SU-DHL-6 (cell line): ENCODE data around the gene ASL.

Experiments used
- H2AFZ ChIP-seq: fragments of 200-600 bp; sonication (generic); 2 replicates; pipeline ENCODE4 v1.6.1; 2014; ENCODE audit warnings: low read depth, mild to moderate bottlenecking, moderate library complexity, mixed read lengths, antibody characterized with exemption, low read length; ENCODE audit not compliant: severe bottlenecking
- H3F3A ChIP-seq: fragments of 200-600 bp; shearing (Covaris generic); 2 replicates; pipeline ENCODE4 v1.6.0; 2016; ENCODE audit warnings: antibody characterized with exemption, mild to moderate bottlenecking; ENCODE audit not compliant: insufficient read depth
- H3K27ac ChIP-seq: fragments of 200-600 bp; sonication (generic); 2 replicates; pipeline ENCODE4 v1.5.1; 2016; ENCODE audit warnings: low read depth, mild to moderate bottlenecking, low read length, moderate library complexity, mixed read lengths
- H3K27me3 ChIP-seq: fragments of 200-600 bp; sonication (generic), shearing (Covaris generic); 2 replicates; pipeline ENCODE4 v1.6.0; 2014; ENCODE audit warnings: mild to moderate bottlenecking, low read length
- H3K36me3 ChIP-seq: fragments of 200-600 bp; sonication (generic); 2 replicates; pipeline ENCODE4 v1.6.1; 2014; ENCODE audit warnings: mild to moderate bottlenecking, low read length, mixed read lengths
- H3K4me2 ChIP-seq: fragments of 300-600, 200-600 bp; shearing (Covaris generic), sonication (generic); 2 replicates; pipeline ENCODE4 v1.6.0; 2014; ENCODE audit warnings: low read length, low read depth, mild to moderate bottlenecking; ENCODE audit not compliant: poor library complexity, severe bottlenecking
- H3K4me3 ChIP-seq: fragments of 200-600 bp; sonication (generic); 2 replicates; pipeline ENCODE4 v1.5.1; 2014; ENCODE audit warnings: antibody characterized with exemption, low read length, mild to moderate bottlenecking, mixed read lengths; ENCODE audit not compliant: insufficient read depth, poor library complexity, severe bottlenecking
- H3K79me2 ChIP-seq: fragments of 200-600 bp; sonication (generic); 2 replicates; pipeline ENCODE4 v1.6.1; 2014; ENCODE audit warnings: mild to moderate bottlenecking, low read length, moderate library complexity; ENCODE audit not compliant: insufficient read depth
- H3K9ac ChIP-seq: fragments of 200-600 bp; sonication (generic); 2 replicates; pipeline ENCODE4 v1.7.0; 2014; ENCODE audit warnings: mild to moderate bottlenecking, low read length
- H3K9me2 ChIP-seq: fragments of 200-600 bp; sonication (generic); replicated peaks from 2 replicates; pipeline ENCODE4 v1.6.1; 2014; ENCODE audit warnings: low read length; ENCODE audit not compliant: insufficient read depth
- H3K9me3 ChIP-seq: fragments of 200-600 bp; sonication (generic); 2 replicates; pipeline ENCODE4 v1.6.1; 2014; ENCODE audit warnings: low read length, mixed read lengths; ENCODE audit not compliant: insufficient read depth
- H4K20me1 ChIP-seq: fragments of 200-600 bp; sonication (generic); 2 replicates; pipeline ENCODE4 v1.6.1; 2014; ENCODE audit warnings: low read depth, mild to moderate bottlenecking, antibody characterized with exemption, low read length, moderate library complexity, mixed read lengths
- EZH2phosphoT487 ChIP-seq: fragments of 200-600 bp; sonication (generic), shearing (Covaris generic); conservative IDR thresholded peaks from 2 replicates; pipeline ENCODE4 v1.6.1; 2018; ENCODE audit warnings: mild to moderate bottlenecking, antibody characterized with exemption, low read length, moderate library complexity, mixed read lengths
- TF ChIP-seq, protein P1 (sequence below): fragments of 200-600 bp; sonication (generic); IDR thresholded peaks from one replicate; pipeline ENCODE4 v1.5.1; 2017; ENCODE audit warnings: antibody characterized with exemption, mild to moderate bottlenecking, low read length, moderate library complexity; ENCODE audit not compliant: insufficient read depth, poor library complexity, severe bottlenecking

Gene ASL

GRCh38 chr7:66140924-66141323, 65.3 kb downstream of the ASL start:
- TF ChIP-seq, protein P1, sequence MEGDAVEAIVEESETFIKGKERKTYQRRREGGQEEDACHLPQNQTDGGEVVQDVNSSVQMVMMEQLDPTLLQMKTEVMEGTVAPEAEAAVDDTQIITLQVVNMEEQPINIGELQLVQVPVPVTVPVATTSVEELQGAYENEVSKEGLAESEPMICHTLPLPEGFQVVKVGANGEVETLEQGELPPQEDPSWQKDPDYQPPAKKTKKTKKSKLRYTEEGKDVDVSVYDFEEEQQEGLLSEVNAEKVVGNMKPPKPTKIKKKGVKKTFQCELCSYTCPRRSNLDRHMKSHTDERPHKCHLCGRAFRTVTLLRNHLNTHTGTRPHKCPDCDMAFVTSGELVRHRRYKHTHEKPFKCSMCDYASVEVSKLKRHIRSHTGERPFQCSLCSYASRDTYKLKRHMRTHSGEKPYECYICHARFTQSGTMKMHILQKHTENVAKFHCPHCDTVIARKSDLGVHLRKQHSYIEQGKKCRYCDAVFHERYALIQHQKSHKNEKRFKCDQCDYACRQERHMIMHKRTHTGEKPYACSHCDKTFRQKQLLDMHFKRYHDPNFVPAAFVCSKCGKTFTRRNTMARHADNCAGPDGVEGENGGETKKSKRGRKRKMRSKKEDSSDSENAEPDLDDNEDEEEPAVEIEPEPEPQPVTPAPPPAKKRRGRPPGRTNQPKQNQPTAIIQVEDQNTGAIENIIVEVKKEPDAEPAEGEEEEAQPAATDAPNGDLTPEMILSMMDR: no peak
- no peak for TF ChIP-seq EZH2phosphoT487
- Histone ChIP-seq H2AFZ (no peak overlapping the region), H4K20me1 (peaks cover 12% of the 10 kb centered on the region; the same call in 1 of the 2 replicates), H3K9ac (no peak overlapping the region), H3K79me2 (peaks cover 39% of the 10 kb centered on the region), H3K9me2 (no peaks in the 10 kb centered on the region), H3K4me2 (no peak overlapping the region), H3K36me3 (peaks cover 38% of the 10 kb centered on the region; the same call in 1 of the 2 replicates), H3K27ac (no peak overlapping the region), H3K4me3 (no peak overlapping the region), H3K9me3 (no peaks in the 10 kb centered on the region), H3K27me3 (no peaks in the 10 kb centered on the region), H3F3A (no peaks in the 10 kb centered on the region)

DNA sequence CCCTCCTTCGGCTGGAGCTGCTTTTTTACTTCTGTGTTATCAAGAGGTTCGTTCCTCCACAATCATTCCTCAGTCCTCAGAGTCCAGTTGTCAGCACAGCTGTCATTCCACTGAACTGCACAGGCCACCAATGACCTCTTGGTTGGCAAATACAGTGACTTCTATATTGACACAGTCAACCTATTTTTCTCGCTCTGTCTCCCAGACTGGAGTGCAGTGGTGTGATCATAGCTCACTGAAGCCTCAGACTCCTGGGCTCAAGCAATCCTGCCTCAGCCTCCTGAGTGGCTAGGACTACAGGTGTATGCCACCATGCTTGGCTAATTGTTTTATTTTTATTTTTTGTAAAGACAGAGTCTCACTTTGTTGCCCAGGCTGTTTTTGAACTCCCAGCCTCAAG, 66.7 kb downstream of the ASL start:
- no peaks in the 10 kb centered on the region for H3K27me3 ChIP-seq
- H3K4me2 ChIP-seq: no peak overlapping the region
- no peaks in the 10 kb centered on the region for H3K9me2 ChIP-seq
- no peaks in the 10 kb centered on the region for H3F3A ChIP-seq
- H4K20me1 ChIP-seq: peaks cover 9% of the 10 kb centered on the region; the same call in 1 of the 2 replicates
- peaks cover 45% of the 10 kb centered on the region for H3K79me2 ChIP-seq
- no peak overlapping the region for H3K27ac ChIP-seq
- no peak overlapping the region for H3K9ac ChIP-seq
- TF ChIP-seq, protein P1: no peak
- TF ChIP-seq EZH2phosphoT487: no peak
- H3K9me3 ChIP-seq: no peaks in the 10 kb centered on the region
- no peak overlapping the region for H2AFZ ChIP-seq
- peaks cover 43% of the 10 kb centered on the region; the same call in 1 of the 2 replicates for H3K36me3 ChIP-seq
- H3K4me3 ChIP-seq: no peak overlapping the region

DNA sequence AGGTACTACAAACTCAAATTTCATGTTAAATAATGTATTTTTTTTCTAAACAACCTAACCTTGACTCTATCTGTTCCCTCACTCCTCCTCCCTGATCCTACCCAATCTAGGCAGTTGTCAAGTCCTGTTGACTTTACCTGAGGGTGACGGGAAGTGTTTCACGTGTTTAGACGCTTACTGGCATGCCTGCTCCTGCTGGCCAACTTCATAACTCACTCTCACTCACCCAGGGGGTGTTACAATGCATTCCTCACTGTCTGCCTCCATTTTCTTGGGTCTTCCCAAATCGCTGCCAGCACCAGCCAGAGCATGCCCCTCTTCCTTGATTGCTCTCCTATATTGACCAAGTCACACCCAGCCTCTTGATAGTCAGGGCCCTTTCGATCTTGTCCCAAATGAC, 67.4 kb downstream of the ASL start:
- H3K4me2 ChIP-seq: no peak overlapping the region
- TF ChIP-seq, protein P1: no peak
- TF ChIP-seq EZH2phosphoT487: no peak
- H3K4me3 ChIP-seq: no peak overlapping the region
- no peaks in the 10 kb centered on the region for H3K9me2 ChIP-seq
- H3K9ac ChIP-seq: no peak overlapping the region
- 0 out of 2 replicates have a peak, but pooled peaks cover 3% of the 10 kb centered on the region for H4K20me1 ChIP-seq
- H3K36me3 ChIP-seq: peaks cover 36% of the 10 kb centered on the region; the same call in 1 of the 2 replicates
- no peaks in the 10 kb centered on the region for H3K27me3 ChIP-seq
- no peaks in the 10 kb centered on the region for H3F3A ChIP-seq
- no peak overlapping the region for H3K27ac ChIP-seq
- H3K9me3 ChIP-seq: no peaks in the 10 kb centered on the region
- no peak overlapping the region for H2AFZ ChIP-seq
- peaks cover 38% of the 10 kb centered on the region for H3K79me2 ChIP-seq
